Activated naive CD4-positive, alpha-beta T cell treated with anti-CD3 and anti-CD28 coated beads, Interleukin-2, amount 50 U/mL, for 24 hours (primary cell): ENCODE results near the gene CAPN8.

ENCODE experiments used
- H3K27ac Mint-ChIP-seq: one replicate; pipeline ENCODE4 v1.8.0; 2021; ENCODE audit warnings: mild to moderate bottlenecking, mixed read lengths
- H3K27me3 Mint-ChIP-seq: one replicate; pipeline ENCODE4 v1.8.0; 2021; ENCODE audit warnings: mixed read lengths
- H3K36me3 Mint-ChIP-seq: one replicate; pipeline ENCODE4 v1.8.0; 2021; ENCODE audit warnings: mixed read lengths
- H3K4me1 Mint-ChIP-seq: one replicate; pipeline ENCODE4 v1.8.0; 2021; ENCODE audit warnings: mixed read lengths
- H3K4me3 Mint-ChIP-seq: one replicate; pipeline ENCODE4 v1.8.0; 2021; ENCODE audit warnings: mild to moderate bottlenecking, mixed read lengths
- H3K9me3 Mint-ChIP-seq: one replicate; pipeline ENCODE4 v1.8.0; 2021; ENCODE audit warnings: mixed read lengths

The CAPN8 gene

GRCh38 chr1:223512057-223512456 lies 153.4 kb downstream of the CAPN8 start:
- Mint-ChIP-seq H3K4me3 (no peak overlapping the region), H3K9me3 (no peaks in the 10 kb centered on the region), H3K4me1 (peaks cover 53% of the 10 kb centered on the region), H3K27ac (no peak overlapping the region), H3K36me3 (no peaks in the 10 kb centered on the region), H3K27me3 (no peaks in the 10 kb centered on the region)

DNA sequence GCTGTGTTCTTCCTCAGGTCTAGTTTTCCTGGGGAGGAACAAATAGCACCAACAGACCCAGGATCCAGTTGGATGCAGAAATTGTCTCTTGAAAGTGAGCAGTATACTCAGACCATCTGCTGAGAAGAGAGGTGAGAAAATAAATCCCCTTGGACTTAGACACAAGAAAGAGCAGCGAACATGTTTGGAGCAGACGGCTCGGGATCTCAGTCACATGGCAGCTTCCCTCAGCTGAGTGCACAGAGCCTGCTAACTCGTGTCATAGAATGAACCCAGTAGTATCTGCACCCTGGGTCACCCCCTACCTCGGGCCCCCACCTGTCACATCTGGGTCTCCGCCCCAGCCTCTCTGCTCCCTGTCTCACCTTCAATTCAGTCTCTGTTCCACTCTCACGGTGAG lies 156.7 kb downstream of the CAPN8 start:
- Mint-ChIP-seq H3K4me1 (peaks cover 21% of the 10 kb centered on the region), H3K27me3 (no peaks in the 10 kb centered on the region), H3K9me3 (no peaks in the 10 kb centered on the region)

GRCh38 chr1:223504741-223505140 lies 160.8 kb downstream of the CAPN8 start:
- peaks cover 12% of the 10 kb centered on the region for H3K4me1 Mint-ChIP-seq
- no peaks in the 10 kb centered on the region for H3K9me3 Mint-ChIP-seq
- no peak overlapping the region for H3K27ac Mint-ChIP-seq
- no peak overlapping the region for H3K4me3 Mint-ChIP-seq
- H3K27me3 Mint-ChIP-seq, result no peaks in the 10 kb centered on the region
- H3K36me3 Mint-ChIP-seq, result no peaks in the 10 kb centered on the region

More for the DNA sequence above, 156.7 kb downstream of the CAPN8 start:
- no peak overlapping the region for H3K4me3 Mint-ChIP-seq
- no peaks in the 10 kb centered on the region for H3K36me3 Mint-ChIP-seq
- no peak overlapping the region for H3K27ac Mint-ChIP-seq

DNA sequence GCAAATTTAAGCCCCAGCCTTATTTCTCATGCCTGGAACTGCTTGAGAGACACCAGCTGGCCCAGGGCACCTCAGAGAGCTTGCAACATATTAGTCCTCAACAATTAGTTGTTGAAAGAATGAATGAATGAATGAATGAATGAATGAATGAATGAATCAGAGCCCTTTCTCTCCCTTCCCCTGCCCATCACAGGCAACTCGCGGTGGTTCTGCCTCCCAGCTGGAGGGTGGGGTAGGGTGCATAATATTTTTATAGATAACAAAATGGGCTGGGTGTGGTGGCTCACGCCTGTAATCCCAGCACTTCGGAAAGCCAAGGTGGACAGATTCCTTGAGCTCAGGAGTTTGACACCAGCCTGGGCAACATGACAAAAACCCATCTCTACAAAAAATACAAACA lies 162.2 kb downstream of the CAPN8 start:
- no peak overlapping the region for H3K27ac Mint-ChIP-seq
- no peaks in the 10 kb centered on the region for H3K9me3 Mint-ChIP-seq
- H3K4me1 Mint-ChIP-seq, result peaks cover 6% of the 10 kb centered on the region
- H3K4me3 Mint-ChIP-seq, result no peak overlapping the region
- H3K27me3 Mint-ChIP-seq, result no peaks in the 10 kb centered on the region
- H3K36me3 Mint-ChIP-seq, result no peaks in the 10 kb centered on the region

GRCh38 chr1:223500560-223501425 lies 164.7 kb downstream of the CAPN8 start:
- Mint-ChIP-seq H3K27ac (peak overlapping the region; percentile 71), H3K36me3 (no peaks in the 10 kb centered on the region), H3K9me3 (no peaks in the 10 kb centered on the region), H3K27me3 (no peaks in the 10 kb centered on the region), H3K4me1 (peaks cover 6% of the 10 kb centered on the region), H3K4me3 (no peak overlapping the region)

- peaks cover 1% of the 10 kb centered on the region for H3K4me1 Mint-ChIP-seq
- no peaks in the 10 kb centered on the region for H3K9me3 Mint-ChIP-seq
- H3K27me3 Mint-ChIP-seq, result no peaks in the 10 kb centered on the region
- H3K27ac Mint-ChIP-seq, result no peak overlapping the region
- H3K36me3 Mint-ChIP-seq, result no peaks in the 10 kb centered on the region
- no peak overlapping the region for H3K4me3 Mint-ChIP-seq
Measured at GRCh38 chr1:223496883-223497282, 168.6 kb downstream of the CAPN8 start.

GRCh38 chr1:223494926-223495645 lies 170.4 kb downstream of the CAPN8 start:
- H3K4me1 Mint-ChIP-seq, result no peaks in the 10 kb centered on the region
- no peak overlapping the region for H3K27ac Mint-ChIP-seq
- no peaks in the 10 kb centered on the region for H3K36me3 Mint-ChIP-seq
- H3K9me3 Mint-ChIP-seq, result no peaks in the 10 kb centered on the region
- H3K27me3 Mint-ChIP-seq, result no peaks in the 10 kb centered on the region
- no peak overlapping the region for H3K4me3 Mint-ChIP-seq

GRCh38 chr1:223492044-223492443 lies 173.5 kb downstream of the CAPN8 start:
- no peak overlapping the region for H3K4me3 Mint-ChIP-seq
- no peaks in the 10 kb centered on the region for H3K27me3 Mint-ChIP-seq
- no peak overlapping the region for H3K27ac Mint-ChIP-seq
- no peaks in the 10 kb centered on the region for H3K9me3 Mint-ChIP-seq
- H3K36me3 Mint-ChIP-seq, result no peaks in the 10 kb centered on the region
- H3K4me1 Mint-ChIP-seq, result no peaks in the 10 kb centered on the region
